ENCODE data around the gene ENO3.
A peak's percentile ranks its signal among the peaks of the same experiment; 100 is the strongest.

Gene ENO3

DNA sequence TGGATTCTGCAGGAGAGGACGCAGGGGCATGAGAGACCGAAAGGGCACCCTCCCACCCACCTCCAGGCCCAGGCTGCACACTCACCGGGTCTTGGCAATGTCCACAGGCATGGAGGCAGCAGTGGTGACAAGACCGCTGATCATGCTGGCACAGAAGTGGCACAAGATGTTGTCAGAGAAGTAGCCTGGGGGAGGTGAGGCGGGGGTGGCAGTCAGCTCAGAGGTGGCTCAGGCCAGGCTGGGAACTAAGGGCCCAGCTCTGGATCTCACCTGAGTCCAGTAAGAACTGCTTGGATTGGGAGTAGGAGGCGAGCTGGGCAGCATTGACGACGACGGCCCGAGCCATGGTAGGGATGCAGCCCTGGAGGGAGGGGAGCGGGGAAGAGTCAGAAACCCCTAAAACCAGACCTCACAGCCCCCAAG is 12.8 kb upstream of the ENO3 start:
- no peak for DNase-seq

DNA sequence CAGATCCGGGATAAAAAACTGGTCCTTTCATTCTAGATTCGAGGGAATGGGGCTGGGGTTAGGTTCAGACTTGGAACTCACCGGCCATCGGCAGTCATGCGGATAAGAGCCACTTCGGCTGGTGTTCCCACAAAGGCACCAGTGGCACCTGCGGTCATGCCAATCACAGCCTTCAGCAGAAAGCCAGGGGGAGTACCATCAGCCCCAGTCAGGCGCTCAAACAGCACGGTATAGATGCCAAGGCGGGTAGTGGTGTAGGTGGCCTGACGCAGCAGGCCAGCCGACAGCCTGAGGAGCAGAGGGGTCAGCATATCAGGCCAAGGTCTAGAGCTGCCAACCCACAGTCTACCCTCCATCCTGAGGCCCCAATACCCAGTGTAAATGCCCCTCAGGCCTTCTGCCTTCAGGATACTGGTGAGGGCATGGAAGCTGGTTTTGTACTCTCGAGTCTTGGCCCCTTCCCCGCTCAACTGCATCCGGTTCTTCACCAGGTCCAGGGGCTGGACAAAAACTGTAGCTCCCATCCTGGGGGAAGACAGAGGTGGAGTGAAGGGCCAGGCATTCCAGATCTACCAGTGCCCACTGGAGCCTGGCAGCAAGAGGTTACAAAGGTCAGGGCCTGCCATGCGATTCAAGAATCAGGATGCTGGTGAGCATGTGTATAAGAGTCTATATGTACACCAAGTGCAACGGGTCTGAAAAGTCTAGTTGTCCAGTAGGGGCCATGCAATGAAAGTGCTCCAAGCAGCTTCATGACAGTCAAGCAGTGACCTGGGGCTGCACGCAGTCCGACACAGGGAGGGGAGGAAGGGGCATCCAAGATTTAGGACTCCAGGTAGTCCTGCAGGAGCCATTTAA is 12.0 kb upstream of the ENO3 start:
- DNase-seq = no peak

DNA sequence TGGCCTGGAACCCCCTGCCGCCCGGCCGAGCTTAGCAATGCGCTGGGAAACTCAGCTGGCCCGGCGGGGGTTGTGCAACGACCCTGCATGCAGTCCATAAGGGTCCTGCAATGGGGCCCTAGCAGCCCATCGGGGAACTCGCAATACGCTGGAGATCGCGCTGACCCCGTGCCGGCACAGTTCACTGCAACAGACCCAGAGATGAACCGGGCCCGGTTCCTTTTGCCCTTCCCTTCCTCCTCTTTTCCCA is 11.4 kb upstream of the ENO3 start:
- DNase-seq = no peak

DNA sequence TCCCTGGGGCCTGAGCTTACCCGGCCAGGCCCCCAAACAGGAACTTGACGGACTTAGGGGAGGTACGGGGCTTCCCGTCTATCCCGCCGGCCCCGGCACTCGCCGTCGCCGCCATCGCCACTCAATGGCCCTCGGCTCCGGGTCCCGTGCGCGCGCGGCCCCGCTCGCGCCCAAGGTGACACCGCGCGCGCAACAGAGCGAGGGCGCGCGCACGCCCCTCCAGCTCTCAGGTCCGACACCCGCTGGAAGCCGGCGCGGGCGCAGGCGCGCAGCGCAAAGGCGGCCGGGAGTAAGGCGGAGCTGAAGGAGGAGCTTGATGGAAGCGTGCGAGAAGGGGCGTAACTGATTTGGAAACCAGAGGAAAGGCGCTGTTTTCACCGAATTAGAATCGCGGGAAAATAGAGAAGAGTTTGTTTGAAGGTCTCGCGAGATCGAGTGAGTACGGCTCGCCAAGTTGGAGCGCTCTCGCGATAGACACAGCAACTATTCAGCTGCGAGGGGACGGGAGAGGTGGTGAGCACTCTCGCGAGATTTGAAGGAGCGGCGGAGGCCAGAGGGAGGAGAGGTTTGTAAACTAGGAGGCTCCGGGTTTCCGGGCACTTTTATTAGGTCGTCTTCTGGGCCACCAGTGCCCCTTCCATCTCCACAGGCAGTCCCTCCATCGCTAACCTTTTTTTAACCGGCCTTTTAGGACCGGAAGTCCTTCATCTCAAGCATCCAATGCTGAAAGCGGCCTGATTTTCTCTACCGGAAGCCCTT is 10.9 kb upstream of the ENO3 start, which contains the start of the genes RNF167 and SLC25A11:
Gene RNF167, plus strand, starts transcription at position 473 of the 759 bp plus-strand sequence. CDS start 642 bp downstream, outside the sequence.
Gene SLC25A11, minus strand, starts transcription at position 251 of the 759 bp plus-strand sequence. Its CDS starts 136 bp downstream, at position 115.
- peak; percentile 94 for DNase-seq

DNA sequence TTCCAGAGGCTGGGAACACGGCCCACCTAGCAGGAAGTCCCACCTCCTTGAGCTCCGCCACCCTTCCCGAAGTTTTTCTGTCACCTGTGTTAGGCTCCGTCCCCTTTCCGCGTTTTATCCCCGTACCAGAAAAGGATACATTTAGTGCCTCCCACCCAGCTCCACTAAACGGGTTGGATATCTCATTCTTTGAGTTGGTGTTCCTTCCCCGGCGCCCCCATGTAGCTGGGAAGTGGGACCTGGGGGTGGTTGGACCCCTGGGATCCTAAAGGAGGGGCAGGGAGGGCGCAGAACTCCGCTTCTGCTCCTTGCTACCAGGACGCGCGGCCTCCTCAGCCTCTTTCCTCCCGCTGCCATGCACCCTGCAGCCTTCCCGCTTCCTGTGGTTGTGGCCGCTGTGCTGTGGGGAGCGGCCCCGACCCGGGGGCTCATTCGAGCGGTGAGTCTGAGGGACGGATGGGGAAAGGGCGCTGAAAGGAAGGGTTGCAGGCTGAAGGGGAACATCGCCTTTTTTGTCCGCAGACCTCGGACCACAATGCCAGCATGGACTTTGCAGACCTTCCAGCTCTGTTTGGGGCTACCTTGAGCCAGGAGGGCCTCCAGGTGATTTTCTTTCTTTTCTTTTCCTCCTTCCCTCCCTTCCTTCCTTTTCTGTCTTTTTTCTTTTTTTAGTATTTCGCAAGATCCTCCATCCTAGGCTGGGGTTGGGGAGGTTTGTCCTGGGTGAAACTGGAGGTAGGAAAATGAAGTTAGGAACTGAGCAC is 10.2 kb upstream of the ENO3 start:
- no peak for DNase-seq

DNA sequence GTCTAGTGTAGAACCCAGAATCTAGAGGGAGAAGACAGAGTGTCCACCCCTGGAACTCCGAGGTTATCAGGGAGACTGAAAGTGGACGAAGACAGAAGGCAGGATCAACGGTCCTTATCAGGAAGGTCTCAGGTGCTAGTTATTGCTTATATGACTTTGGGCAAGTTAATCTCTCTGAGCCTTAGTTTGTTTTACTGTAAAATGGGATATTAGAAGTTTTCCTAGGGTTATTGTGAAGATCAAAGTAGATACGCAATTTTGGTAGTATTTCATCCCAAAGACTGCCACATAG is 9.7 kb upstream of the ENO3 start:
- no peak for DNase-seq

DNA sequence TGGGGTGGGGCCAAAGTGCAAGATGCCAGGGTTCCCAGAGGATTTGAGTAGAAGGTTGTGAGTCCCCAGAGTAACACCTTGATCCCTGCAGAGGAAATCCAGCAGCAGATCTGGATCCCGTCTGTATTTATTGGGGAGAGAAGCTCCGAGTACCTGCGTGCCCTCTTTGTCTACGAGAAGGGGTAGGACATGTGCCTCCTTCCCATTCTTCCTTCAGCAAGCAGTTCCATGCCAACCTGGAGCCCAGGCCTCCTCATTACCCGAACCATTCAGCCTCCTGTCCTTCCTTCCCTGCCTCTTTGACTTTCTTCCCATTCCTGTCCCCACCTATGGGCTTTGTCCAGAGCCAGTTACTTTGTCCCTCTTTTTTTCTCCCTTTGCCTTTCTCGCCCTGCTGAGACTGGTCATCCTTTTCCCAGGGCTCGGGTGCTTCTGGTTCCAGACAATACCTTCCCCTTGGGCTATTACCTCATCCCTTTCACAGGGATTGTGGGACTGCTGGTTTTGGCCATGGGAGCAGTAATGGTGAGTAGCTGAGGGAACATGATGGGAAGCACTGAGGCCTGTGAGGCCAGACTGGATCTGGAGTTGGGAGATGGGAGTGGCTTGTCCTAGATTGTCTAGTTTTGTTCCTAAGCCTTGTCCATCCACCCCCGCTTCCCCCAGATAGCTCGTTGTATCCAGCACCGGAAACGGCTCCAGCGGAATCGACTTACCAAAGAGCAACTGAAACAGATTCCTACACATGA is 8.0 kb upstream of the ENO3 start:
- DNase-seq = no peak

DNA sequence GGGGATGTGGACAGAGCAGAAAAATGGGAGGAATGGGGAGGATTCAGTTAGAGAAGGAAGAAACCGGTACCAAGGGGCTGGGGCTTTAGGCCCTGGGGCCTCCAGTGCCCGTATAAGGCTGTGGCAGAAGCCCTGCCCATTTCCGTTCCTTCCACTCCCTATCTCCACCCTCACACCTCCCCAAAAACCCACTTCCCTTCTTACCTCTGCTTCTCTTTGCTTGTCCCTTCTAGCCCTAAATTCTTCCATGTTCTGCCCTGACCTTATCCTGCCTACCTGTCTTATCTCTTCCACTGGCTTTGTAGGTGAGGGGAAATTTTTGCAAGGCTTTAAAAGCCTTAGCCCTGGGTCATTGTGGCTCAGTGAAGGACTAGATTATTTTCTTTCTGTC is 6.8 kb upstream of the ENO3 start:
- DNase-seq = no peak

DNA sequence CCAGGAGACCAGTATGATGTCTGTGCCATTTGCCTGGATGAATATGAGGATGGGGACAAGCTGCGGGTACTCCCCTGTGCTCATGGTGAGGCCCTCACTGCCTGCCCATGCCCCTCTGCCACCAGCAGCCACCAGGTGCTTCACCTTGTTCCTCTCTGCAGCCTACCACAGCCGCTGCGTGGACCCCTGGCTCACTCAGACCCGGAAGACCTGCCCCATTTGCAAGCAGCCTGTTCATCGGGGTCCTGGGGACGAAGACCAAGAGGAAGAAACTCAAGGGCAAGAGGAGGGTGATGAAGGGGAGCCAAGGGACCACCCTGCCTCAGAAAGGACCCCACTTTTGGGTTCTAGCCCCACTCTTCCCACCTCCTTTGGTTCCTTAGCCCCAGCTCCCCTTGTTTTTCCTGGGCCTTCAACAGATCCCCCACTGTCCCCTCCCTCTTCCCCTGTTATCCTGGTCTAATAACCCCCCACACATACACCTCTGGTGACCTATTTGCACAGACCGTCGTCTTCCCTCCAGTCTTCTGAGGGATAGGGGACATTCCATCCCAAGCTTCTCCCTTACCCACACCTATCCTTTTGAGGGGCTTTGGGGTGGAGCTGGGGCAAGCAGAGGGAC is 6.3 kb upstream of the ENO3 start:
- DNase-seq = no peak

DNA sequence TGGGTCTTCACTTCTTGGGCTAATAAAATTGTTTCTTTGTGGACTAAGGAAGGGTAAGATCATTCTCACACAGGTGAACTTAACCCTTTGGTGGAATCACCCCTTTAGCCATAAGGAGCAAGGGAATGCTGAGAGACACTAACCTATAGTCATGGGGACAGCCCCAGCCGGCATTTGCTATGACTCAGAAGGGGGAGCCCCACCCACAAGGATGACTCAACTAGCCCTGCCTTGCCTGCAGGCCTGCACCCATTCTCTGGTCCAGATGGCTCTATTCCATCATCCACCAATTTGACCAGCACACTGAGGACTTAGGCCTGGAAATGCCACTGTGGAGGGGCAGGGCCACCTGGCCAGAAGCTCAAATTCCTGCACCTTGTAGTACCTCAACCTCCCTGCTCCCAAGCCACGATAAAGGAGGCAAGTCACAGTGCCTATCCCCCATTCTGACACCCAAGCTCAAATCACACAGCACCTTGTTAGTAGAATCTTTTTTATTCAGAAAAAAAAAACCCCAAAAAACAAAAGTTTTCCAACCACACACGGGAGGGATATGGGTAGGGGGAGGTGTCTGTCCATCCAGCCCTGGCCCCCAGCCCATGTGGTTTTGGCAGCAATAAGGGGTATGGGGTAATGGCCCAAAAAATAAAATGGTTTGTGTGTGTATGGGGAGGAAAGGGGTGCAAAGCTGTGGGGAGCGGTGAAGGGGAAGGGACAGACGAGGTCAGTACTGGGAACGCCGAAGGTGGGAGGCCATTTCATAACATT is 5.6 kb upstream of the ENO3 start:
- DNase-seq = no peak

DNA sequence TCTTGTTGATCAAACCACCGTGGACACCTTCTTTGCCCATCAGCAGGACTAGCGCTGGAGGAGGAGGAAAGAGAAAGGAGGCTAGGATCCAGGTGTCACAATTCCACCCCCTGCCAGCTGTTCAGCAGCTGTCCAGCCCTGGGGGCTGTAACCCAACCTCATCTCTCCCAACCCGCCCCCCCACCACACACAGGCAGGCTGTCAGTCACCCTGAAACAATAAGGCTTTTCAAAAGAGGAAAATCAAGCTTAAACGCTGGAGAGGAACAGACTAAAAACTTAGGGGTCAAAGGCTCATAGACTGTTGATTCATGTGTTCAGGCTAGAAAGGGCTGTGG is 5.0 kb upstream of the ENO3 start:
- DNase-seq = no peak

DNA sequence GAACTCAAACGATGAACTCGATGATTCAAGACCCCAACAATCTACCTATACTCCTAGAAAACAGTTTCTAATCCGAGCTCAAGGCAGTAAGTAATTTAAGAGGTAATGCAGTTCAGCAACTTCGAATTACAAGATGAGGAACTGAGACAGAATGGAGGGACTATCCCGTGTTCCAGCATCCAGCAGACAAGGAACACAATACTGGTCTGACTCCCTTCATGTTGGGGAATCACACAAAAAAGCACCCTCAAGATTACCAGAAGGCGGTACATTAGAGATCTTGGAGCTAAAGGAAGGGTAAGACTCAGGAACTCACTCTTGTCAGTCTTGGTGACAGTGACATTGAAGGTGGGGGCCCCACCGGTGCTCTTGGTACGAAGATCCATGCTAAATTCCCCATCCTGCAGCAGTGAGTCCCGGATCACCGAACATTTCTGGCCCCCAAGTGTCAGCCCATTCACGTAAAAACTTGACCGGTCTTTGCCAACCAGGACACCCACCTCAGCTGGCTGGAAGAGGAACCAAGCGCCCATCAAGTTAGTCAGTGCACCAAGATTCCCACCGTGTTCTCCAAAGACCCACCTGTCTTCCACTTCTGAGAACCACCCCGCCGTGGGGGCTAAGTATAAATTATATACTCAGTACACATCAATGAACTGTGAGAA is 4.5 kb upstream of the ENO3 start:
- no peak for DNase-seq

DNA sequence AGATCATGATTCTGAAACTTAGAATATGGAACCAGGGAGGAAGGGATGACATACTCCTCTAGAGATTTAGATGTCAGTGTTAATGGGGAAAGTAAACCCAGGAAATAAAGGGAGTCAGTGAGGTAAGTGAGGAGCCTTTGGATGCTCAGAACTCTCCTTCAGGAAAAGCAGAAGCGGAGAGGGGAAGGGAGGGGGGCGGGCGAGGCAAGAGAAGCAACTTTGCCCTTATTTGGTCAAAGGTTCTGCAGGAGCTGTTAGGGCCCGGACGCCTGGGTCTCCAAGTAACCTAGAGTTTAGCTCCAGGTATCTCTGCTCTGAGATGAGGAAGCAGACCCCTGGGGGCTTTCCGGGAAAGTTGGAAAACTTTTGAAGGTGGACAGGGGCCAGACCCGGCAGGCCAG is 3.9 kb upstream of the ENO3 start:
- no peak for DNase-seq

DNA sequence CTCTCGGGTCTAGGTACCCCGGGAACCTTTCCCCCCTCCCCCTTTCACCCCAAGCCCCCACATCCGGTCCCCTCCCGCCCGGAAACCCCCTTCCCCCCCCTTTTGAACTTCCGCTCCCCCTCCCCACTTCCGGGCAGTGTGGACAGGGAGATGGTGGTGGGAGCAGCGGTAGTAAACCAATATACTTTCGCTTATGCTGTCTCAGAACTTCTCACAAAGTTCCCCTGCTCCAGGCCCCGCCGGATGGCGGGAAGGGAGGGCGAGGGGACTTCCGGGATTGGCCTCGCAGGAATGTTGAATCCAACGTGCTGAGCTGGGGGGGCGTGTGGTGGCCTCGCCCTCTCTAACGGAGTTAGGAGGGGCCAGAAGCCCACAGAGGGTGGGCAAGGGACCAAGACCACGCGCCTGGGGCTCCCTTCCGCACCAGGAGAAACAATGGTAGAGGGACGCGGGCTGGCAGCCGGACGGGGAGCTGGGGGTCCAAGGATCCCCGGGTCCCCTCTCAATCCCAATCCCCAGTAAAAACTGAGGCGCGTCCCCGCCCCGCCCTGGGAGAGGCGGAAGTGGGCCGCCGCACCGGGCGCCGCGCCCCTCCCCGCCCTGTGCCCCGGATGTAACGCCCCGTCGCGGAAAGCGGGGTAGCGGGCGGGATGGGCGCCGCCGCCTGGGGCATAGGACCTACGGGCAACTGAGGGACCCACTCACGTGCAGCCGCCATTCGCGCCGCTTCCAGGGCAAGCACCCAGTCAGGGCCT is 3.3 kb upstream of the ENO3 start:
- no peak for DNase-seq

DNA sequence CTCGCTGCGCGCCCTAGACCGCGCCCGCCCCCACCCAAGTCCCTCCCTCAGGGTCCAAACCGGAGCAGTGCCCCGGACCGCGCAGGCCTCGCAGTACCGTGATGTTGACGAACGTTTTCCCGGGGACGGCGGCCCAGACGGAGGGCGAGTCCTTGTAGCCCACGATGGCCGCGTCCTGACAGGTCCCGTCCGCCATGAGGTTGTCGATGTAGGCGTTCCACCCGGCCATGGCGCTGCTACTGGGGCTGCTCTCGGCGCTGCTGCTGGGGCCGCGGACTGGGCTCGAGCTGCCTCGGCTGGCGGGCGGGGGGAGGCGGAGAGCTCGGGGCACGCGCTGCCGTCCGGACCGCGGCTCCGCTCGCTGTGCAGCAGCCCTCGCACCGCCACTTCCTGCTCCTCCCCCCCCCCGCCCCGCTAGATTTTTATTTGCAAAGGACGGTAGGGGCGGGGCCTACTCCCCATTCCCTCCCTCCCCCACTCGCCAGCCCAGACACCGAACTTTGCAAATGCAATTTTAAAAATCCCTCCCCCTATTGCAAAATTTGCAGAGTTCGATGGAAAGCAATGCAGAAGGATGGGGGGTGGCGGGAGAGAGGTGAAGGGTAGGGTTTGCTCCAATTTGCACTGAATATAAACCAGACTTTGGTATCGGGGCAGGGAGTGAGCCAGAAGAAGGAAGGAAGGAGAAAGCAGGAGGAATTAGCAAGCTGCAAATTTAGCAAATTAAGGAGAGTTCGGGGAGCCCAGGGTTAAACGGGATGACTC is 2.6 kb upstream of the ENO3 start, which contains the start of gene PFN1:
Gene PFN1, minus strand, starts transcription at position 365 of the 765 bp plus-strand sequence. Its CDS starts 136 bp downstream, at position 229.
- DNase-seq = peak; percentile 14

DNA sequence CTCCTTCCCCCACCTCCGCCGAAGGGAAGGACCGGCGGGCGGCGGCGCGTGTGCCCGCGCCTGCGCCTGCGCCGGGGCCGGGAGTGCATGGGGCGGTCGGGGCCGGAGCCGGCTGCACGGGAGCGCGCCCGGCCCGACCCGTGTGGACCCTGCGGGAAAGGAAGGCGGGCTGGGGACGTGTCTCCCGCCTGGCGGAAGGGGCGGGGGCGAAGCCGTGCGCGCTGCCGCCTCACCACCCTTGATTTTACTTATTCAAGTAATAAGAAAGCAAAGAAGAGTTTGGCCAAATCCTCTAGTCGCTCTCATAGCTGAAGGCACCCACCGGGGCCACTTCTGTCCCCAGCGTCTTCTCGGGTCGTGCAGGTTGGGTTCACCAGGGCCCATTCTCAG is 2.0 kb upstream of the ENO3 start:
- peak; percentile 53 for DNase-seq

DNA sequence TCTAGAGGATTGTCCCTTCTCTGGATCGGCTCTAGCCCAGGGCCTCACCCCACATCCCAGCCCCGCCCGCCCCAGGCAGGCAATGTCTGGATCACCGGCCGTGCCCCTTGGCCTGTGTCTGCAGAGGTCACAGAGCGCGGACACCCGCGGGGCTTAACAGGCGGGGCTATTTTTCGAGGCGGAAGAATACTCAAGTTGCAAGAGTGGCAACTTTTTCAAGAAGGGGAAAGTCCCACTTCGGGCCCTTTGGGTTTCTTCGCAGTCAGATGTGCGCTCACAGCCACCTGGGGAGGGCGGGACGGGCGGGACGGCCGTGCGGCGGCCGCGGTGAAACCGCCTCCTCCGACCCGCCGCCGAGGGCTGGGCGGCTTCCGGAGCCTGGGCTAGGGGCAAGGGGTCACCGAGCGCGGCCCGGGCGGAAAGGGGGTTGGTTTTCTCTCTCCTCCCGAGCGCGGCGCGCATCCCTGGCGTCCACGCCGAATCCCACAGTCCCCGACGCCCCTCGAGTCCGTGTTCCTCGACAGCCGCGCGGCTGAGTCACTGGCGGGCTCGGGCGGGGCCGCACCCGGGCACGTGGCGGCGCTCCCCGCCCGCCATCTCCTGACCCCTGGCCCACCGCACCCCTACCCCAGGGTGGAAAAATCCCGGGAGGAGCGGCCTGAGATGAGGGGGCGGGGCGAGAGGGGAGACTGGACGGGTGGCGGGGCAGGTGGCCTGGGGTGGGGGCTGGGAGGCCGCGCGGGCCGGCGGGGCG is 1.4 kb upstream of the ENO3 start:
- no peak for DNase-seq

DNA sequence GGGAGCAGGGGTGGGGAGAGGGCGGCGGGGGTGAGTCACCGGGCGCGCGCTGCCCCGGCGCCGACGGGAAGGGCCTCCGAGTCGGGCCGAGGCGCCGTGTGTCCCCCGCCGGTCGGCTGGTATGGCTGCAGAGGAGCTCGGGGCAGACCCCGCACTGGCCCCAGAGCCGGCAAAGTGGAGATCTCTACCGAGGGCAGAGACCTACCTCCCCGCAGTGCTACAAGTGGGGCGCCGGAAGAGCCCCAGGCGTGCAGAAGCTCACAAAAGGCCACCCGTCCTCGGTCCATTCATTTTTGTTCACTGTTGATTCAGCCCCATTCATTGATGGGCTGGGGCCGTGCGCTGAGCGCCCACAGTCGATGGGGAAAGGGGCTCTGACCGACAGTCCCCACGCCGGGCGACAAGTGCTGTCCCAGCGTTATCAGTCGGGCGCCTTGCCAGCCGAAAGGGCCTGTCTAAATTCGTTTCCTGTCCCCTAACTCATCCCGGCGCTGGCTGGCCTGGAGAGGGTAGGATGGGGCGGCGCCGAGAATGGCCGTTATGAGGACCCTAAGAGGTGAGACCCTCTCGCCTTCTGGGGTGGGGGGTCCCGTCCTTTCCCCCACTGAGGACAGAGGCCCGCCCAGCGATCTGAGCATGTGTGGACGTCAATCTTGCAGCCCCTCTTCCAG is 709 bp upstream of the ENO3 start:
- DNase-seq = no peak
